Activated T-helper 1 cell treated with anti-CD3 and anti-CD28 coated beads, Interleukin-12 subunit alpha, Interleukin-12 subunit beta, Interleukin-2, Interleukin-4 antibody, amounts not matched to agents 30 ng/mL and 10 ng/mL and 1 ng/mL, durations not matched to agents 14 hours and 24 hours and 36 hours (primary cell): ENCODE results near the gene SH3RF3. TPM values are rescaled to one million over a fixed set of nuclear protein-coding genes. Genes with fewer than 3 reads are reported as not detected.

Source experiments
- DNase-seq: peaks from one replicate; pipeline ENCODE4 v3.0.0; 2021; ENCODE audit warnings: low spot score
- H3K27ac Mint-ChIP-seq: one replicate; pipeline ENCODE4 v1.8.0; 2021; ENCODE audit warnings: mild to moderate bottlenecking, mixed read lengths
- H3K27me3 Mint-ChIP-seq: one replicate; pipeline ENCODE4 v1.8.0; 2022; ENCODE audit warnings: mild to moderate bottlenecking, moderate library complexity, mixed read lengths; ENCODE audit not compliant: insufficient read depth
- H3K36me3 Mint-ChIP-seq: one replicate; pipeline ENCODE4 v1.8.0; 2021; ENCODE audit warnings: low read depth, mixed read lengths
- H3K4me1 Mint-ChIP-seq: one replicate; pipeline ENCODE4 v1.8.0; 2021; ENCODE audit warnings: low read depth, mixed read lengths
- H3K4me3 Mint-ChIP-seq: one replicate; pipeline ENCODE4 v1.8.0; 2021; ENCODE audit warnings: mild to moderate bottlenecking, moderate library complexity, mixed read lengths
- H3K9me3 Mint-ChIP-seq: one replicate; pipeline ENCODE4 v1.8.0; 2021; ENCODE audit warnings: mixed read lengths
- intact Hi-C: fragments of 100-400 bp; cut with micrococcal nuclease; formaldehyde crosslinking; loops from one replicate; pipeline ENCODE4 v1.15.1; 2024
- total RNA-seq: library from RNA; stranded (reverse); gene quantifications from 2 replicates; pipeline ENCODE4 v1.2.3, GENCODE V29; 2022

The SH3RF3 gene
- total RNA-seq, 1 donor from 2014 or later, result 0.39 TPM

DNA sequence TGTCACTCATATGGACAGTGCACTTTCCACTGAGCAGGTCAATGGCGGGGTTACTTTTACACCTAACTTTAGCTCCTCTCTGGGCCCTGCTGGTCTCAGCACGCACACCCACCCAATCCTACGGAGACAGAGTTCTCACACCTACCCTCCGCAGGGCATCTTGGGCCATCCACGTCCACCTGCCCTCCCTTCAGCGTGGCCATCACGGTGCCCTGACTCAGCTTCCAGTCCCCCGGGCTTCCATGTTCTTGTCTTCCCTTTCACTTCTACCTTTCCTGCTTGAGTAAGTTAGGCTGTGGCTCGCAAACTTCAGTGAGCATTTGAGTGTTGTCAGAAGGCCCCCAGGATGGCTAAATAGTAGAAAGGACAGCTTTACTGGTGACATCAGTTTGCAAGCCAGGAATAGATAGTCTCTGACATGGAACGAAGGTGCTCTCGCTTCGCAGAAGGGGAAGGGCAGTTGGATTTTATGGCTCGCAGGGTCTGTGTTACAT, 252.4 kb downstream of the SH3RF3 start:
- intact Hi-C loops, result no loop called here
- Mint-ChIP-seq H3K36me3 (no peaks in the 10 kb centered on the region), H3K4me1 (no peaks in the 10 kb centered on the region), H3K27ac (no peak overlapping the region), H3K9me3 (no peaks in the 10 kb centered on the region), H3K27me3 (peaks cover 2% of the 10 kb centered on the region), H3K4me3 (no peak overlapping the region)
- no peak for DNase-seq

DNA sequence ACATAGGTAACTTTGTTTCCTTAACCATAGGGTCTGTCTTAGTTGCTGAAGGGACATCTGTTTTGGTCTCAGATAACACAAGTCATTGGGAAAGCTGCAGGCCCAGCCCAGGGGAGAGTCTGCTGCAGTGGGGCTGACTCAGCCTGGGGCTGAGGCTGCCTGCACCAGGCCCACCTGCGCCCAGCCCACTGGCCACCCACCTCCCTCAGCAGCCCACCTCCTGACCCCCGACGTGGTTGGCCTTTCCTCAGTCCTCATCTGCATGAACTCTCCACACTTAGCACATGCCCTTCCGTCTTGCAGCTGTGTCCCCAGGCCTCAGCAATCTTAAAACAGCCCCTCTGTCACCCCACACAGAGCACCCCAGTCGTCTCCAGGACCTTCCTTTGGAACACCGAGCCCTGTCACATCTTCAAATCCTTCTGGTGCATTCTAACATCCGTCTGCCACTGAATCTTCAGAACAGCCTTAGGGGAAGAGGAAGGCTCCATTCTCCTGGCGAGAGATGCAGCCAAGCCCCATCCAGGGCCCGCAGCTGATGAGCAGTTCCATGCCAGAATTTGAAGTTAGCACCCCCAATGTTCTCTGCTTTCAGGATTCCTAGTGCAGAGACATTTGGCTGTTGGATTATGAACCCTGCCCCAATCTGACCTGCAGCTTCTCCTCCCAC, 253.4 kb downstream of the SH3RF3 start:
- Mint-ChIP-seq H3K4me1 (no peaks in the 10 kb centered on the region), H3K27ac (no peak overlapping the region), H3K27me3 (peaks cover 2% of the 10 kb centered on the region), H3K36me3 (no peaks in the 10 kb centered on the region), H3K4me3 (no peak overlapping the region), H3K9me3 (no peaks in the 10 kb centered on the region)
- no peak for DNase-seq
- intact Hi-C loops, result no loop called here

DNA sequence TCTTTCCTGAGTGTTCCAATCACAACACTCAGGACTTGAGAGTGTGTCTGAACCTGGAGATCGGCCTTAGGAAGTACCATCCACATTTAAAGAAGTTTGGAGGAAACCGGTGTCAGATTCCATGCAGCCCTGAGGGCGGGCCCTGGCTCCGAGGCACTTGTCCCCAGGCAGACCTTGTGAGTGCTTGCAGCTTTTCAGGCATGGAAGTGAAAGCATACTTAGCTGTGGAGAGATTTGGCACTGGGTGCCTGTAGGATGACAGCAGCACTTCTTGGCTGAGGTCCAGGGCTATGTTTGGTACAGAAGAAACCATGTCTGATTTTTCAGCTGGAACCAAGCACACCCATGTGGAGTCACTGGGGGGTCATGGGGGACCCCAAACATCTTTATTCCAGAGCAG, 253.9 kb downstream of the SH3RF3 start:
- peaks cover 2% of the 10 kb centered on the region for H3K27me3 Mint-ChIP-seq
- no peak overlapping the region for H3K4me3 Mint-ChIP-seq
- intact Hi-C loops, result no loop called here
- no peak for DNase-seq
- H3K9me3 Mint-ChIP-seq, result no peaks in the 10 kb centered on the region
- H3K4me1 Mint-ChIP-seq, result no peaks in the 10 kb centered on the region
- H3K36me3 Mint-ChIP-seq, result no peaks in the 10 kb centered on the region
- no peak overlapping the region for H3K27ac Mint-ChIP-seq

DNA sequence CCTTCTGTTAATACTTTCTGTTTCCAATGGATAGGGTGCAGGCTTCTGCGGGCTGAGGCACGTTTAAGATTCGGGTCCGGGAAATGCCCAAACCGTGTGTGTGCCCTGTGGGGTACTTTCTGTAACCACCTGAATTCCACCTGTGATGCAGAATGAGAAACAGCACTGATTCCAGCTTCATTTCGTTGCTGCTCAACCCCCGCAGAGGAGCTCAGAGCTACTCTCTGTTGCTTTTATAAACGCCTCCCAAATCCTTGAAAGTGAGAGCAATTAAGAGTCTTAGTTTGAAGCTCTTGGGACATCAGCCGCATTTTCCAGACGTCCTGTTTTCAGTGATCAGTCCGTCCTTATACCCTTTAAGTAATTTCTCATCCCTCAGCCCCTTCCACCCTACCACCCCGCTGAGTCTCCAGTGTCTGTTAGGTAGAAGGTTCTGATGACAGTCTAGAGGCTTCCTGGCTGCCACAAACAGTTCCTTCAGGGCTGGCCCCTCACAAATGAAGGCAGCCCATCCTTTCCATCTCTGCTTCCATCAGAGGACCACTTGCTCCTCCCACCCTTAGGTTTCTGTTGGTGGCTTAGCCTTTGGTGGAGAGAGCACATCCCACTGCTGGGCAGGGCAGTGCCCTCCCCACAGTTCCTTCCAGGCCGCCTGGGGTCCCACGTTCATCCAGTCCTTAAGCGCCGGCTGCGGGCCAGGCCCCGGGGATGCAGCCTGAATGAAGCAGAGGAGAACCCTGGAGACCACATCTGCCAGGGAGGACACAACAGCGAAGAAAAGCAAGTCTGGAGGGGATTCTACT, 254.7 kb downstream of the SH3RF3 start:
- intact Hi-C loops, result no loop called here
- no peaks in the 10 kb centered on the region for H3K36me3 Mint-ChIP-seq
- H3K27ac Mint-ChIP-seq, result no peak overlapping the region
- no peak for DNase-seq
- peaks cover 2% of the 10 kb centered on the region for H3K27me3 Mint-ChIP-seq
- H3K9me3 Mint-ChIP-seq, result no peaks in the 10 kb centered on the region
- no peak overlapping the region for H3K4me3 Mint-ChIP-seq
- H3K4me1 Mint-ChIP-seq, result no peaks in the 10 kb centered on the region

DNA sequence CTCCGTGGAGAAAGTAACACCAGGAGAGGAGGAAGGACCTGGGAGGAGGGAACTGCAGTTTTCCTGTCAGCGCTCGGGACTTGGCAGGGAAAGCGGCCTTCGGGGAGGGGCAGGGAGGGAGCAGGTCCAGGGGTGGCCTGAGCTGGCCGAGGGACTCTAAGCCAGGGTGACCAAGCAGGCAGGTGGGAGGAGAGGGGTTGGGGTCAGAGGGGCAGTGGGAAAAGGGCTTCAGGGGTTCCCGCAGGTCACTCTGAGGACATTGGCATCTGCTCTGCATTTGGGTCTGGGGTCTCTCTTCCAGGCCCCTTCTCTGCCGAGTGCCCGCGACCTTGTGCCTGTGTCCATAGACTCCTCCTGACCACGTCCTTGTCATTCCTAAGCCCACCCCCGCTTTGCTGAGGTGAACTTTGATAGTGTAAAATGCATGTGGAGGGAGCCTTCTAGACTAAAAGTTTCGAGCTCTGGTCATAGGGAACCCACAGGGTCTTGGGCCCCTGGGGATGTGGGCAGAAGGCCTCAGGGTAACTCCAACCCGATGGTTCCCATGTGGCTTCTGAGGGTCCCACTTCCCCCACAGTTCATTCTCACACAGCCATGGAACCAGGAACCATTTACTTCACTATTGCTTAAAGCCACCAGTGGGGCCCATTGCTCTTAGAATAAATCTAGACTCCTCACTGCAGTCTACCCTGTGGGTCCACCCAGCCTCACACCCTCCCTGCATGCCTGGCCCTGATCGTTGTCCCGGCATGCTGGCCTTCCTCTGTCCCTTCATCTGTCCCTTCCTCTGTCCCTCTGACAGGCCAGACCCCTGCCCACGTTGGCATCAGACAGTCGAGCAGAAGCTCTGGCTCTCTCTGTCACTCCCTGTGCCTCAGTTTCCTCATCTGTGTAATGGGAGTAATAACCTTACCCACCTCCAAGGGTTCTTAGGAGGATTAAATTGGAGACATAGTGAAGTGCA, 255.6 kb downstream of the SH3RF3 start:
- intact Hi-C loops, result no loop called here
- Mint-ChIP-seq H3K36me3 (no peaks in the 10 kb centered on the region), H3K4me1 (no peaks in the 10 kb centered on the region), H3K27me3 (peaks cover 2% of the 10 kb centered on the region), H3K27ac (no peak overlapping the region), H3K4me3 (no peak overlapping the region), H3K9me3 (no peaks in the 10 kb centered on the region)
- no peak for DNase-seq

DNA sequence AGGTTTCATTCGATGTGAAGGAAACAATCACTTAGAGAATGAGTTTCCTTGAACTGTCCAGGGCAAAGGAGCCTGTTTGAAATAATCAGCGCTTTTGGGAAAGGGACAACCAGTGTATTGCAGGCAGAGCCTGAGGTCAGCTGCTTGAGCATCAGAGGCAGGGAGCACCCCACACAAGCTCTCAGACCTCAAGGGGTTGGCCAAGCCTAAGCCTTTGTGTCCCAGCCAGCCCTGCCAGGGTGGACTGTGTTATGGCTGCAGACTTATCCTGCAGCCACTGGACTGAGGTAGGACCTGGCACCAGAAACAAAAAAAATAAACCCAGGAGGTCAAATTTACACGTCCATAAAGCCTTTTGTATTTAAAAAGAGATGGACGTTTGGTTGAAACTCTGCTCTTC, 256.5 kb downstream of the SH3RF3 start:
- H3K27me3 Mint-ChIP-seq, result peaks cover 2% of the 10 kb centered on the region
- intact Hi-C loops, result no loop called here
- DNase-seq, result no peak
- H3K9me3 Mint-ChIP-seq, result no peaks in the 10 kb centered on the region
- H3K4me1 Mint-ChIP-seq, result no peaks in the 10 kb centered on the region
- H3K36me3 Mint-ChIP-seq, result no peaks in the 10 kb centered on the region
- no peak overlapping the region for H3K27ac Mint-ChIP-seq
- H3K4me3 Mint-ChIP-seq, result no peak overlapping the region

DNA sequence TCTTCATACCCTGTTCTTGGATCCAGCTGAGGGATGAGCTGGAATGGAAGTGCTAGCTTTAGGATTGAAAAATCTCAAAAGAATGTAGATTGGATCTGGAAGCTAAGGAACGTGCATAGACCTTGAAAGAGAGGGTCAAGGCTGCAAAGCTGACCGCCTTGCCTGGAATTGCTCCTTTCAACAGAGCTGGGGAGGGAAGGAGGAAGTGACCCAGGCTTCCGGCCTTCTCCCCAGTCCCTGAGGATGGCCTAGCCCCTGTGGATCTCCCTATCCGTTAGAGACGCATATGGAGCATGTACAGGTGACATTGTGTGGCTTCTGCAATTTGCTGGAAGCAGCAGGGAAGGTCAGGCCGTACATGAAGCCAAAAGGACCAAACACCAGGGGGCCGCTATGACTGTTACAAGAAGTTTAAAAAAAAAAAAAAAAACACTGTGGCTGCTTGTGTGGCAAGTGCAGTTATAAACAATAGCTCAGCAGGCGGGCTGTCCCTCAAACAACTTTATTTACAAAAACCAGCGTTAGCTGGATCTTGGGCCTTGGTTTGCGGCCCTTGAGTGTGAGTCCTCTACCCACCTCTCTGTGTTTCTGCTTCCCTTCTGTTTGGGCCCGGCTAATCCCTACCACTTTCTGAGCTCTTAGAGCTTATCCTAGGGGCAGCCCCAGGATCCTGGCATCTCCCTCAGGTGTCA, 257.1 kb downstream of the SH3RF3 start:
- DNase-seq, result no peak
- Mint-ChIP-seq H3K27ac (no peak overlapping the region), H3K27me3 (peaks cover 2% of the 10 kb centered on the region), H3K9me3 (no peaks in the 10 kb centered on the region), H3K4me1 (no peaks in the 10 kb centered on the region), H3K4me3 (no peak overlapping the region), H3K36me3 (no peaks in the 10 kb centered on the region)
- intact Hi-C loops, result no loop called here

DNA sequence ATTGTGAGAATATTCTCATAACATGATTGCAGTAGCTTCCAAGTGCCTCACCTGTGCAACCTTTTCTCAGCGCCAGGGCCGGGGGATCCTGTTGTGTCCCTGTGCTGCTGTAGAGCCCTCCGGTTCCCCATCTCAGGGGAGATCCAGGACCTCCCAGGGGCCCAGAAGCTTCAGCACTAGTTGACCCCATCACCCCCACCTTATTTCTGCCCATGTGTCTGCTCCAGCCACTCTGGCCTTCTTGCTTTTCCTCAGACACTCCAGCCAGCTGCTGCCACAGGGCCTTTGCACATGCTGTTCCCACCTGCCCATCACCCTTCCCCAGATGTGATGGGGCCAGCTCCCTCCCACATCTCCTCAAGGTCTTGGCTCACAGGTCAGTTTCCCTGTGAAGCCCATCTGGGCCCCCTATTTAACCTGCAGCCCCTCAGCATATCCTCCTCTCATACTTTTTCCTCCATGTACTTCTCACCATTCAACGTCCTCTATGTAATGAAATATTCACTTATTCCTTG, 258.3 kb downstream of the SH3RF3 start:
- intact Hi-C loops, result no loop called here
- H3K36me3 Mint-ChIP-seq, result no peaks in the 10 kb centered on the region
- no peaks in the 10 kb centered on the region for H3K4me1 Mint-ChIP-seq
- peaks cover 2% of the 10 kb centered on the region for H3K27me3 Mint-ChIP-seq
- H3K9me3 Mint-ChIP-seq, result no peaks in the 10 kb centered on the region
- DNase-seq, result no peak
- H3K4me3 Mint-ChIP-seq, result no peak overlapping the region
- no peak overlapping the region for H3K27ac Mint-ChIP-seq

DNA sequence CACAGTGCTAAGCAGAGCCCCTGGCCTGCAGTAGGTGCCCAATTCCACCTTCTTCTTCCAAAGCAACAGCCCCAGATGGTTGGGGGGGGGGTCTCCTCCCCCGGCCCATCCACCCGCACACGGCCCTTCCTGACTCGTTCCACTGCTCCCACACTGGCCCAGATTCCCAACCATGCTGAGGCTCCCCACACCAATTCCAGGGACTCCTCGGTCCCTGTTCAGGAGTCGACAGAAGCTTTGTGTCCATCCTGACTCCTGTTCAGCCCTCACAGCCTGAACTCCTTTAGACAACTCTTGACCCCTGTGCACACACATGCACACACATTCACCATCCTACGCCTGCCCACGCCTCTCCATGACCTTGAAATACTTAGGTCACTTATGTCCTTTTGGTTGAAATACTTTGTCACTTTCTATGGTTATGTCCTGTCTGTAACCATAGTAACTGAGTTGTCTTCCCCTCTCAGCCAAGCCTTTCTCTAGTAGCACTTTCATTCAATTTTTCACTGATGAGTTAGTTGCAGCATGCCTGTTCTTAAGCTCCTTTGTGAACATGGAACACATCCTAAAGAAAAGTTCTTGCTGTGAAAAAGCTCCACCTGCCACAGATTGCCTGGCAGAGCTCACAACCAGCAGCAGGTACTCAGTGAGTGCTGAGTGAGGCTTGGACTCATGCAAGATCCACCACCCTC, 258.9 kb downstream of the SH3RF3 start:
- intact Hi-C loops, result no loop called here
- Mint-ChIP-seq H3K4me1 (no peaks in the 10 kb centered on the region), H3K27me3 (peaks cover 2% of the 10 kb centered on the region), H3K4me3 (no peak overlapping the region), H3K36me3 (no peaks in the 10 kb centered on the region), H3K9me3 (no peaks in the 10 kb centered on the region), H3K27ac (no peak overlapping the region)
- DNase-seq, result no peak

DNA sequence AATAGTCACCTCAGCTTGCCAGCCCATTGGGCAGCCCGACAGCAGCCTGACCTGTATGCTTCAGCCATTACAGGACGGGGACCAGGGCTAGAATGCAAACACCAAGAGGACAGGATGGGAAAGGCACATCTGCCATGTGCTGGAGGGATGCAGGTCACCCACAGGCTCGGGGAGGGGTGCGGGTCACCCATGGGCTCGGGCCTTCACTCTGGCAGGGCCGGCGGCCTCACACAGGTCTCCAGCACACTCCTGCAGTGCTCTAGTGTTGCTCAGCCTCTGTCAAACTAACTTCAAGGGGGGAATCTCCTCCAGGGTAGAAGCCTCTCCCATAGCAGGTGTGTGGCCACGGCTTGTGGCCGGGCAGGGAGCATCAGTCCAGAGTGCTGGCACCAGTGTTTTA, 262.2 kb downstream of the SH3RF3 start:
- DNase-seq, result no peak
- Mint-ChIP-seq H3K27ac (no peak overlapping the region), H3K9me3 (no peaks in the 10 kb centered on the region), H3K36me3 (no peaks in the 10 kb centered on the region), H3K4me1 (no peaks in the 10 kb centered on the region), H3K27me3 (no peaks in the 10 kb centered on the region), H3K4me3 (no peak overlapping the region)
- intact Hi-C loops, result no loop called here

DNA sequence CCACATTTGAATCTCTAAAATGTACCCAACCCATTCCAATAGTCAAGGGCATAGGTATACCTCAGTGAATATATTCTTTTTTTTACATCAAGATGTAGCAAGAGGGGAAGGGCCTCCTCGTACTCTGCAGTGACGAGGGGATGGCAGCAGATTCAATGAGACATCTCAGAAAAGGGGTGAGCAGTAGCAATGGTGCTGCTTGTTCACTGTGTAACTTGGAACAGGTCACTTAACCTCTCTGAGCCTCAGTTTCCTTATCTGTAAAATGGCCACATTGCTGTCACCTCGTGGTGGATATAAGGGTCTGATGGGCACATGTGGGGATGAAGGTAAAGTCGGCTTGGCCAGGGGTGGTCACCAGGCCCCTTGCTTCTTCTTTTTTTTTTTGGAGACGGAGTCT, 263.1 kb downstream of the SH3RF3 start:
- intact Hi-C loops, result no loop called here
- Mint-ChIP-seq H3K27ac (no peak overlapping the region), H3K9me3 (no peaks in the 10 kb centered on the region), H3K4me1 (no peaks in the 10 kb centered on the region), H3K36me3 (no peaks in the 10 kb centered on the region), H3K4me3 (no peak overlapping the region), H3K27me3 (peaks cover 1% of the 10 kb centered on the region)
- DNase-seq, result no peak
